ENCODE results near the gene RBP4.

Gene RBP4

DNA sequence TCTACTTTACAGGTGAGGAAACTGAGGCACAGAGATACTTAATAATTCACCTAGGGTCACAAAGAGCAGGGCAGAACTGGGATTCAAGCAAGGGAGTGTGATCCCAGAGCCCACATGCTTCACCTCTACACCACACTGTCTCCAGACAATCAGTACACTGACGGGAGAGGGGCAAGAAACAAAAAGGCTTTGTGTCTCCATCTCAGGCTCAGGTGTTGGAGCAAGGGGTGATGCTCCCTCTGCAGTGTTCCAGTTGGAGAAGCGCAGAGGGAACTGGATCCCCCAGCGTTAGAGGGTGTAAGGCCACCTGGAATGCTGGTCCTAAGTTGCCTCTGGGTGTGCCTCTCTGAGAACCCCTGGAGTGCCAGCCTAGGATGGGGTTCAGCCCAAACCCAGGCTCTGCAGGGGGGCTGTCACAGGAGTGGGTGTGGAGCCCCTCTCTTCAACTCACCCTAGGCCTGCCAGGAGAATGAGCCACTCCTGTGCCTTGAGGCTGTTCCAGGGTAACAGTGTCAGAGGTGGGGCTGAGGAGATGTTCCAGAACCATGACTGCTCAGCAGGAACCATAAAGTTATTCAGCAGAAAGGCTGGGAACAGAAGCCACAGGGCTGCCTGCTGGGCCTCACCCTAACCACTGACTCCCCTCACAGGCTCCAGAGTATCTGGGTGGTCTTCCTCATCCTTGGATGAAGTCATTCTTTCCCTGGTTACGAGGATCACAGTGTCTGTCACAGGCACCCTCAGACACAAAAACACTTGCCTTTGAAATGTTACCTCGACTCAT lies 5.5 kb downstream of the RBP4 start:
- DNase-seq (ENCODE audit: low read depth in 2 of 2), result no peak

DNA sequence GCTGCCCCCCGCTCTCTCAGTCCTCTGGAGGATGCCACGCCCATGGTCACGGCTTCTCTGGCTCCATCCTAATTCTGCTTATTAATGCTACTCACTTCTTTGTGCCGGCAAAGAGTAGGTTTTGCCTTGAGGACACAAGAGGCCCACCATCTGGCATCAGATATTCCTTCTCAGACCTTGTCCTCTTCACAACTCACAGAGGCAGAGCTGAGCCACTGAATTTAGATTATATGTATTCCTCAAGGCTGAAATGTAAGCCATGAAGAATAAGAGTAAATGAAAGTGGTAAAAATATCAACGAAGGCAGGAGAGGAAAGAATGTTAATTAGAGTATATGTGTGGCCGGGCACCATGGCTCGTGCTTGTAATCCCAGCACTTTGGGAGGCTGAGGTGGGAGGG lies 6.5 kb downstream of the RBP4 start:
- no peak for DNase-seq (ENCODE audit: low read depth in 2 of 2)

DNA sequence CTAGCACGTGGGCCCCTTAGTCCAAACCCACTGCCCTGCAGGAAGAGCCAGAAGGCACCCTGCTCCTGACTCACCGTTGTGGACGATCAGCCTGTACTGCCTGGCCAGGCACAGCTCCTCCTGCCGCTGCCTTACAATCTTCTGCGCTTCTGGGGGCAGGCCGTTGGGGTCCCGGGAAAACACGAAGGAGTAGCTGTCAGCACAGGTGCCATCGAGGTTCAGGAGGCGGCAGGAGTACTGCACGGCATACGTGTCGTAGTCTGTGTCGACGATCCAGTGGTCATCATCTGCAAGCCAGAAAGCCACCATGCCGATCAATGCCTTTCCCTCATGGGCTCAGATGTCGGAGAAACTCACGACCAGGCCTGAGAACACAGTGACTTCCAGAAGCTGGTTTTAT lies 7.3 kb downstream of the RBP4 start:
- no peak for DNase-seq (ENCODE audit: low read depth in 2 of 2)

DNA sequence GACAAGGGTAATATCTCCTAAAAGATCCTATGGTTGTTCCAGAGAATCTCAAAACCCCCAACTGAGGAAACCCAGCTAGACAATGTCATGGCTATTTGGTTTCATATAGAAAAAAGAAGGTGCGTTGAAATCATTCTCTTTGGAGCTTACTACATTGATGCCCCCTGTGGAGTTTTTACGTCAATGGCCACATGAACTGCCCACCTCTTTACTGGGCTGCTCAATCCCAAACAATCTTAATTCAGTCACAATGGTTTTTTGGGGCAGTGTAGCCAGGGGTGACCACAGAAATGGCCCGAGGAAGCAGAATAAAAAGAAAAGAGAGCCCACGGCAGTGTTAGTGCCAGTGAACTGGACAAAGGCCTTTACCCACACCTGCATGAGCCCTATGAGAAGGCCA lies 7.8 kb downstream of the RBP4 start:
- no peak for DNase-seq (ENCODE audit: low read depth in 2 of 2)

DNA sequence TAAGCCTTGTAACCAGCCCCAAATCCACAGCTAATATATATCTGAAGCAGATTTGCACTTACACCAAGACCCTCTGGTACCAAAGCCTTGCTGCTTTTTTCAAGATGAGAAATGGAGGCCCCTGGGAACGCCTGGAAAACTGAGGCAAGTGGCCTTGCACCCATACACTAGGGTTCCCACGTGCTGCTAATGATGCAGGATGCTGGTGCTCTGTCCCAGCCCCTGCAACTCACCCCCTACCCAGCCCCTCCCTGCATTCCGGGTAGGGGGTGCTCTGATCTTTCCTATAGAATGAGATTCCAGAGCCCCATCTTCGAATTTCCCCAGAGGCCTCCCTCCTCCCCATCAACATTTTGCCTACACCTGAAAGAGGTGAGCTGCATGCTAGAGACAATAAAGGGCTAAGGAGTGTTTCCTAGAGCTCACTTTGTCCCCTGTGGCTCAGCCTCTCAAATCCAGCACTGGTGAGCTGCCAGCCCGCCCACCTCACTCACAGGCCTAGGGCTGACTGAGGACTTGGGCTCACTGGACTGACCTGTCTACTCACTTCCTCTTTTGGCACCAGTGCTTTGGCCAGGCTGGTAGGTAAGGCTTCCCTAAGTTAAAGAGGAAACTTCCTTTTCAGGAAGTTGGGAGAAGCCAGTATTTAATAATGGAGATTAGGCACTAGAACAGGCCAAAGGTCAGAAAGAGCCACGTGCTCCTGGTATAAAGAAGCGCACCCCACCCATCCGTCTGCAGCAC lies 9.8 kb downstream of the RBP4 start:
- no peak for DNase-seq (ENCODE audit: low read depth in 2 of 2)

DNA sequence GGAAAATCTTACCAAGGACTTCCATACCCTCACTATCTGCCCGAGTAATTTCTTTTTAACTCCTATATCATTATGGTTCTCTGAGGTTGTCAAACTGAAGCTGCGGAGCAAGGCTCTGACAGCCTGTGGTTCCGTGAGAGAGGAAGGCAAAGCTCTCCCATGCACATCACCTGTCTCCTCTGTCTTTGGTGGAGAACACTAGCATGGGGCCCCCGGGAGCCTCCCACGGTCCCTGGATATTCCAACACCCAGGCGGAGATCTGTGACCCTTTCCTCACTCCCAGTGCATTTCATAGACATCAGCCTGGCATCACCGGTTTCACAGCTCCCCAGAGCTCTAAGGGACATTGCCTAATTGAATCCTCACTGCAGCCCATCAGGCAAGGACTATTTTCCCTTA lies 10.4 kb downstream of the RBP4 start:
- DNase-seq (ENCODE audit: low read depth in 2 of 2), result no peak

DNA sequence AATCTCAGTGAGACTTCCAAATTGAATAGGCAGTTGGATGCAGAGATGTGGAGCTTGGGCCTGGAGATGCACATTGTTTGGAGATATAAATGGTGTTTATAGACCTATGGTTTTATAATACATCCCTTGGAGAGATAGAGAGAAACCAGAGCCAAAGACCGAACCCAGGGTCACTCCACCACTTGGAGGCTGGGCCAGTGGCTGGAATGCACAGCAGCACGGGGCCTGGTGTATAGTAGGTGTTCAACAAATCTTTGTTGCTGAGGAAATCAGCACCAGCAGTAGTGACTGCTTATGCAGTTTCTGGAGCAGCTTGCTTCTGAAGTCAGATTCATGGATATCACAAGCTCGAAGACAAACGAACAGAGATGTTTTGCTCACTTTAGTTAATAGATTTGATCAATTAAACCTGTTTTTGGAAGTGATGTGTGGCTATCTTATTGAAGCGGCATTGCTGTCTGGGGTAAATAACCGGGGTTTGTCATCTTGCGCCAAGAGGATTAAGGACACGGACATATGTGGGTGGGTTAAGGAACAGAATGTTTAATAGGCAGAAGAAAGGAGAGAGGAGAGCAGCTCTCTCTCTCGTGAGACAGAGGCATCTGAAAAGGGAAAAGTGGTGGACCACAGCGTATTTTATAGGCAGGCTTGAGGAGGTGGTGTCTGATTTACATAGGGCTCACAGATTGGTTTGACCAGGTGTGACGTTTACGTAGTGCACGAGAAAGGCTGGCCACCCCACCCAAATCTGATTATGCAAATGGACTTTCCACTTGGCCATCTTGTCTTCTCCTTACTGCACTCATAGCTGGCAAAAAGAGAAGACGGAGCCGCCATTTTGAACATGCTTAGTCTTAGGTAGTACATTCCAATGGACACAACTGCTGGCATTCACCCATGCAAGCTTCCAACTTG lies 11.1 kb downstream of the RBP4 start:
- DNase-seq (ENCODE audit: low read depth in 2 of 2), result no peak

DNA sequence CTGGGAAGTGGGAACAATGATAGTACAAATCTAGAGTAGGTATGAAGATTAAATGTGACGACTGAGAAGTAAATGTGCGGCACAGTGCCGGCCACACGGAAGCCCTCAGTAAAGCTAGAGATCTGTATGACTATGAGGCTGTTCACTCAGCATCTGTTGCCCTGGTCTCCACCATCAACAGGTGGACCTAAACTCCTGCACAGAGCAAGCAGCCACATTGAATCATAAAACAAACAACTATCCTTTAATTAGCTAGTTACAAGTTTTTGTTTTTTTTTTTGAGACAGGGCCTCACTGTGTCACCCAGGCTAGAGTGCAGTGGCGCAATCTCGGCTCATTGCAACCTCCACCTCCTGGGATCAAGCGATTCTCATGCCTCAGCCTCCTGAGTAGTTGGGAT lies 16.6 kb downstream of the RBP4 start:
- no peak for DNase-seq (ENCODE audit: low read depth in 2 of 2)

DNA sequence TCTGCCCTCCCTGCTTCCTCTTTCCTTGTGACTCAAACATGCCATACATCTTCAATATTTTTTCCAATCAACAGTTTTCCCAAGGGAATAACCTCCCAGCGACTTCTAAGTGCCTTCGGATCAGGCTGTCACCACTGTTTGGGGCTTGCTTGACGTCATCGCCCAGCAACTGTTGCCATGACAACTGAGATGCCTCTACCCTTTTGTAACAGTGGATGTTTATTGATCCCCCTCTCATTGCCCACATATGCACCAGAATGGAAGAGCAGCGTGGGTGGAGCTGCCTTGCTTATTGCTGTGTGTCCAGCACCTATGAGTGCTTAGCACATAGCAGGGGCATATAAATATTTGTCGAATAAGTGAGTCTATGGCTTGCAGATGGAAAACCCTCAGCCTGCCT lies 20.2 kb downstream of the RBP4 start:
- DNase-seq (ENCODE audit: low read depth in 2 of 2), result no peak

DNA sequence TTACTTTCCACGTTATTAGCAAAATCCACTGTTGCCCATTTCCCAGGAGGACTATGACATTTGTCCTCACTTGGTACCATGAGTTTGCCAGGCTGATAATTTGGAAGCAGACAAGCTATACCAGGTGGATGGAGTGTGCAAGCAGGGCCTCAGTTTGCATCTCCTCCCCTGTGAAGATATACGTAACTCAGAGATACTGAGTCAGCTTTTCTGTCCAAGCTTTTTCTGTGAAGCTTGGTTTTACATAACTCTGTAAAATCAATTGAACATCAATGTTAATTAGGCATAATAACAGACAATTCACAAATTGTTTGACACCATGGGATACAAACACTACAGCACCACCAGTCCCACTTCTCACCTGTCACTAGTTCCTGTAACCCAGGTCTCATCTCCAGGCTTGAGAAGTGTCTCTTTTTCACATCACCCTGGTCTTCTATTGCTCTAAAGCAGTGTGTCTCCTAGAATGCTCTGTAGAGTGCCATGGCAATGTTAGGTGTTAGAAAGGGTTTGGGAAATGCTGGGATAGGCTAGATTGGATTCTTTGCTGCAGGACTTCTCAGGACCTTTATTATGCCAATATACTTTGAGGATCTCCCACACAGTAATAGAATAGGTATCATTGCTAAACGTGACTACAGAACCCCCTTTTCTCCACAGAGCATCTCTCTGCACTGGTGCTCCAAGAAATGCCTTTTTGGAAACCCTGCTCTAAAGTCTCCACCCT lies 20.9 kb downstream of the RBP4 start:
- DNase-seq (ENCODE audit: low read depth in 2 of 2), result no peak

DNA sequence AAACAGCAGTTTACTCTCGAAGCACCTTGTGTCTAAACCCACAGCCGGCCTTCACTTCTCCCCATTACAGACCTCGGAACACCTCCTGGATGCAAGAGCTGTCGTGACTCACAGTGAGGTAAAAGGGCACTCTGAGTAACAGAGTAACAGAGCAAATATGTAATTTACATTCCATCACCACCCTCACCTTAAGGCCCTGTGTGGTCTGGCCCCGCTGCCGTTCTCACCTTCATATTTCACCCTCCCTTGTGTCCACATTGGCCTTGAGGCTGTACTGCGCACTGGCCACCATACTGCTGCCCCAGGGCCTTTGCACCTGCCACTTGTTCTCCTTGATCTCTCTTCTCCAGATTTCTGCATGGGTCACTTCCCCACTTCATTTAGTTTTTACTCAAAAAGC lies 21.9 kb downstream of the RBP4 start:
- no peak for DNase-seq (ENCODE audit: low read depth in 2 of 2)

DNA sequence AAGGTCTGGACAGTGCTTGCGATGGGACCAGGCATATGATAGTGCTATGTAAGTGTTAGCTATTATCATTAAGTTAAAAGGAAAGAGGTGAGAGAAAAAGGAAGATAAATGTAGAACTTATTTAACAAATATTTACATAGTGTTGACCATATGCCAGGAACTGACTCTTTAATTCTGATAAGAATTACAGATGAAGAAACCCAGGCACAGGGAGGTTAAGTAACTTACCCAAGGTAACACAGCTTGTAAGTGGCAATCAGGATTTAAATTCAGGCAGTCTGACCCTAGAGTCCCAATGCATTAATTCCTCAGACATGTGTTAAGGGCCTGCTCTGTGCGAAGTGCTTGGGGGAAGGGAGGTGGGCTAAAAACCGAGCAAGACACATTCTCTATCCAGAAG lies 23.5 kb downstream of the RBP4 start:
- no peak for DNase-seq (ENCODE audit: low read depth in 2 of 2)

DNA sequence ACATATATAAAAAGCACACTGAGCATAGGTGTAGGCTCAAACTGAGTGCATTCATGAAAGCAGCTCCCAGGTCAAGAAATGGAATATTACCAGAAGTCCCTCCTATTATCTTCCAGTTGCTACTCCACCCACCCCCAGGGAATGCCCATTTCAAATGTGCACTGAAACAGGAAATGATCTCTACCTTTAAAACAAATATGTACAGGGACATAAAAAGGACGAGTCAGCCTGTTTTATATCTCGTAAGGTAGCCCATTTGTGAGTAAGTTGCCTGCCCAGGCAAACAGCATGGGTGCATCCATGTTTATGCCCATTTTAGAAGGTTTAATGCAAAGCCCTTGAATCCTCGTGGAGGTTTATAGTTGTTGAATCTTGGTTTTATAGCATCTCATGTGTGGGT lies 24.1 kb downstream of the RBP4 start:
- DNase-seq (ENCODE audit: low read depth in 2 of 2), result no peak

DNA sequence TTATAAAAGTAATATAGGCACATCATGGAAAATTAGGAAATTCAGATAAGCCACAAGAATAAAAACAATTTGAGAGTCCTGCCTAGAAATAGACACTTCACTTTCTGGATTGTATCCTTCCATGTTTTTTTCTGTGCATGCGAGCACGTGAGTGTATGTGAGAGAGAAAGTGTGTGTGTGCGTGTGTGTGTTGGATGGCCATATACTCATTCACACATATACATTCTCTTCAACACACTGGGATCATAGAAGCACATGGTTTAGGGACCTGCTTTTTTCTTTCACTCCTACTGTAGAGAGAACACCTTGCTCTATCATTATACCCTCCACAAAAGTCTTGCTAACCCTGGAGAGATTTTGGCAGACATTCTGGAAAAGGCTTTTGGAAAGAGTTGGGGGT lies 27.1 kb downstream of the RBP4 start:
- DNase-seq (ENCODE audit: low read depth in 2 of 2), result no peak

DNA sequence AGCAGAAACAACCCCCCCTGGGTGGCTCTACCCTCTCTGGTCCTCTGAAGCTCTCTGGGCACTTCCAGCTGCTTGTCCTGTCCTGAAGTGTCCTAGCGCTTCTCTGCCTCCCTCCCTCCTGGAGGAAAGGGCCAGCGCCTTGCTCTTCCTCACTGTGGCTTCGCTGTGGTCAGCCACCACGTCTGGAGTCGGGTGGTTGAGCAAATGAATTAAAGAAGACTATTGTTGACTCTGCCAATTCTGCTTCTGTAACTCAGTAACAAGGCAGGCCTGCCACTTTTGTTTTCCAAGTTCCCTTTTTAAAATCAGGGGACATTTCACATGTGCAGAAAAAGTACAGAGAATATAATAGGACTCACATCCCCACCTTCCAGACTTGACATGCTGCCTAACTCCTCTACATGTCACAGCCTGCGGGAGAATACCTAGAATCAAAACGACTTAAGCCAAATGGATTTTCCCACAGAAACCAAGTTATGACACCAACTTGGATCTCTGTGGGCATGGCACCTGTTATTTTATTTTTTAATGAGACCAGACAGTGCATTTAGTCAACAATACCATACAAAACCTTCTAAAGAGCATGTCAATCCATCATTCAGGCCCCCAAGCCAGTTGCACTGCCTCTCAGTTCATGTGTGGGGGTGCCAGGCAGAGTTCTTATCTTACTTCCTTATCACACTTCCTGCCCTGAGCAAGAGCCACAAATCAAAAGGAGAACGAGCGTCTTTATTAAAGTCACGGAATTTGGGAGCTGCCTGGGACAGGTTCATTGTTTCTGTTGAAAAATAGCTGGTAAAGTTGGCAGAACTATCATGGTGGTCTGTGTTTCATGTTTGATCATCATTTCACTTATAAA lies 27.8 kb downstream of the RBP4 start:
- DNase-seq (ENCODE audit: low read depth in 2 of 2), result no peak

DNA sequence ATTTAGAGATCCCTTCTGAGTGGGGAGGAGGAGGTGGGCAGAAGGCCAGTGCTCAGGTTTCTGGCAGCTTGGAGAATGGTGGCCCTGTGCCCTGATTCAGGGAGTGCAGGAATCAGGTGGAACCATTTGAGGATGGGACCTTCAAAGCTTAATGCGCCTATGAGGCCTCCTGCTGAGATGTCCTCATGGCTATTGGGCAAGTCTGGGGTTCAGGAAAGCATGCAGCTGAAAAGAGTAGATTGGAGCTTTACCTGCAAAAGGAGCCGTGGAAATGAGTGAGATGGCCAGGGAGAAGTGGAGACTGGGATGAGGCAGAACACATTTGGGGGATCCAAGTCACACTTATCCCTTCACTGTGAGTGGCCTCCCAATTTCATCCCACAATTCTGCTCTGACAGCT lies 28.4 kb downstream of the RBP4 start:
- no peak for DNase-seq (ENCODE audit: low read depth in 2 of 2)

DNA sequence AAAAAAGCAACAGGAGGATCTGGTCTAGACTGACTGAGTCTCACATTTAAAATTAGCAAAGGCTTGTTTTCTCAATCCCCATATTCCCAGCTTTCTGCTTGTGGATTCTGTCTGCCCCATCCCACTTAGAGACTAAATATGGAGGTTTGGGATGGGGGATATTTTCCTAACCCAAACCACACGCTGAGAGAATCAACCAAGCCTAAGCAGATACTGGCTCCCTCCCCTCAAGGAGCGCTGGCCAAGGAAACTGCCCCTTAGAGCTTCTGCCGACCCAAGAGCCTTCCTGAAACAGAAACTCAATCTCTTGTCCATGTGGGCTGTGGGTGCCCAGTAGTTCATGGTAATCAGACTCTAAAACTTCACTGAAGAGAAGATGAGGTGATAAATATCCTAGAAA lies 30.7 kb downstream of the RBP4 start:
- no peak for DNase-seq (ENCODE audit: low read depth in 2 of 2)

DNA sequence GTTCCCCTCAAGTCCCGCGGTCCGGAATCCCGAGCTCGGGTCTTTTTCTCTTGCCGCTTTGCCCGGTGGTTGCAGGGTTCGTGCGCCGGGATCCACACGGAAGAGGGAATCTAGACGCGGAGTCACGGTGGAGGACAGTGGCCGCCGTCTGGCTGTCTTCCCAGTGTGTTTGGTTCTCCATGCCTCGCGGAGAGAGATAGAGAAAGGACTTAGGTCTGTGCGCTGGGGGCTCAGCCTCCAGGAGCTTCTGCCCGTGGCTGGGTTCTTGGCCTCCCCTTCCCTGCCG lies 33.0 kb downstream of the RBP4 start:
- DNase-seq (ENCODE audit: low read depth in 2 of 2), result no peak

DNA sequence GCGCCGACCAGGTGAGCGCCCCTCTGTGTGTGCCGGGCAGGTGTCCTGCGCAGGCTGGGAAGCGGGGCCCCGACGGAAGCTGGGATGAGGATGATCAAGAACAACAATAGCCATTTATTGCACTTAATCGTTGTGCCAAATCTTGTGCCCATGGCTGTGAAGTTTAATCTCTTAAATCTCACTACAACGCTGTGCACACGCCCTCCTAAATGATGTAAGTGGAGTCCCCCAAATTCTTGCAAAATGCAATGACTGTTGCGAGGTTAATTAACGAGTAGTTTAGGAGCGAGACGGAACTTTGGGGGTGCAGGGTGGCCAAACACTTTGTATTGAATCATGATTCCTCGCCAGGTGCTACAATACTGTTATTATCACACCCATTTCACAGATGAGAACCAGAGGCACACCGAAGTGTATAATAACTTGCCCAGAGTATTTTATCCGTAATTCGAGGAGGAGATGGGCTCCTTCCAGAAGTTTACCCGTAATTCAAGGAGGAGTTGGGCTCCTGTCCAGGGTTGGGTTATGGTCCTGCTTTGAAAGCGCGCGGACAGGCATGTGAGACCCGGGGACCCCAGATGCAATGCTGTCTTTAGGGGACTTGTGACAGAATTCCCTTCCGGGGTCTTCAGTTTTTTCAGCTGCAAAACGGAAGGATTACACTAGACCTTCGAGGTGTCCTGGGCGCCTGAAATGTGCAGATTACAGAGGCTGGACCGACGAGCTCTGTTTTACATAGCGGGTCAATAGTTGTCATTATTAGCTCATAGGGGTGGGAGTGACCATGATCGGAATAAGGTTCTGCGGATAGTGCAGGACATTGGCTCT lies 33.5 kb downstream of the RBP4 start:
- no peak for DNase-seq (ENCODE audit: low read depth in 2 of 2)
